Gastrocnemius medialis (tissue), 4 donors: Measurements from ENCODE around the gene HUWE1. TPM values are rescaled to one million over a fixed set of nuclear protein-coding genes. Genes with fewer than 3 reads are reported as not detected.
"Not testable (repeated sequence)": the region's sequence is repeated elsewhere in the genome, so short reads cannot be mapped to it uniquely, and the experiment has no call there.

Source experiments
- ATAC-seq, 2 donors: fragments of 150-250 bp; one replicate each; pipeline ENCODE4 v1.9.1; 2016
- DNase-seq, 2 donors: peaks; one replicate each; pipeline ENCODE4 v3.0.0-alpha.2; 2019
- H3K27ac ChIP-seq, 4 donors: fragments of 200-600 bp; sonication (generic); 1 replicate in 1 of 4; 2 replicates in 3 of 4; pipeline ENCODE4 v1.5.1; 2016 to 2018; ENCODE audit warnings: mild to moderate bottlenecking in 2 of 4, moderate library complexity in 1 of 4
- H3K27me3 ChIP-seq, 3 donors: fragments of 200-600 bp; sonication (generic) in 2 of 3; 1 replicate in 1 of 3; 2 replicates in 2 of 3; pipeline versions ENCODE4 v1.5.1 to v1.6.0; 2016 to 2019; ENCODE audit warnings: mild to moderate bottlenecking in 1 of 3, moderate library complexity in 1 of 3
- H3K36me3 ChIP-seq, 2 donors: fragments of 200-600 bp; sonication (generic) in 1 of 2; one replicate each; pipeline ENCODE4 v1.5.1; 2017 to 2018
- H3K4me1 ChIP-seq, 2 donors: fragments of 200-600 bp; sonication (generic) in 1 of 2; one replicate each; pipeline ENCODE4 v1.5.1; 2016 to 2017; ENCODE audit warnings: mild to moderate bottlenecking in 2 of 2
- H3K4me3 ChIP-seq, 4 donors: fragments of 200-600 bp; sonication (generic) in 3 of 4; 1 replicate in 1 of 4; 2 replicates in 3 of 4; pipeline ENCODE4 v1.5.1; 2016 to 2019; ENCODE audit warnings: mild to moderate bottlenecking in 2 of 4
- H3K9me3 ChIP-seq, 3 donors: fragments of 200-600 bp; sonication (generic) in 2 of 3; 1 replicate in 1 of 3; 2 replicates in 2 of 3; pipeline ENCODE4 v1.5.1; 2016 to 2019
- POLR2A ChIP-seq, 2 donors: fragments of 450-650 bp; IDR thresholded peaks; one replicate each; pipeline ENCODE4 v1.6.1; 2017; ENCODE audit warnings: antibody characterized with exemption in 2 of 2, mild to moderate bottlenecking in 2 of 2, moderate library complexity in 2 of 2
- in situ Hi-C, 4 donors: fragments of 200-750 bp; cut with MboI; loops; one replicate each; pipeline versions ENCODE4 v1.15.0 to v1.8.0; 2017; ENCODE audit warnings: low sequenced_read_pairs in 4 of 4
- intact Hi-C: fragments of 100-400 bp; cut with DNase I; formaldehyde crosslinking; loops from one replicate; pipeline ENCODE4 v1.15.1; 2023; ENCODE audit warnings: low total_unique reads
- total RNA-seq, 4 donors: library from RNA; depleted of rRNA; stranded (reverse); fragments of >200 nt; gene quantifications; one replicate each; pipeline versions ENCODE4 v1.1.0 to v1.2.3, GENCODE V29; 2016
- TF ChIP-seq, protein P1 (sequence below), 5 experiments: fragments of 450-650 bp in 3 of 5; fragments of 200-600 bp in 2 of 5; sonication (generic) in 2 of 5; IDR thresholded peaks in 4 of 5; conservative IDR thresholded peaks in 1 of 5; 1 replicate in 4 of 5; 2 replicates in 1 of 5; pipeline ENCODE4 v1.5.1; 2016 to 2019; ENCODE audit warnings: antibody characterized with exemption in 5 of 5, mild to moderate bottlenecking in 3 of 5, moderate library complexity in 3 of 5

The HUWE1 gene
- total RNA-seq, 4 donors from 2014 or later = 99.7 to 173 (median 142) TPM

DNA sequence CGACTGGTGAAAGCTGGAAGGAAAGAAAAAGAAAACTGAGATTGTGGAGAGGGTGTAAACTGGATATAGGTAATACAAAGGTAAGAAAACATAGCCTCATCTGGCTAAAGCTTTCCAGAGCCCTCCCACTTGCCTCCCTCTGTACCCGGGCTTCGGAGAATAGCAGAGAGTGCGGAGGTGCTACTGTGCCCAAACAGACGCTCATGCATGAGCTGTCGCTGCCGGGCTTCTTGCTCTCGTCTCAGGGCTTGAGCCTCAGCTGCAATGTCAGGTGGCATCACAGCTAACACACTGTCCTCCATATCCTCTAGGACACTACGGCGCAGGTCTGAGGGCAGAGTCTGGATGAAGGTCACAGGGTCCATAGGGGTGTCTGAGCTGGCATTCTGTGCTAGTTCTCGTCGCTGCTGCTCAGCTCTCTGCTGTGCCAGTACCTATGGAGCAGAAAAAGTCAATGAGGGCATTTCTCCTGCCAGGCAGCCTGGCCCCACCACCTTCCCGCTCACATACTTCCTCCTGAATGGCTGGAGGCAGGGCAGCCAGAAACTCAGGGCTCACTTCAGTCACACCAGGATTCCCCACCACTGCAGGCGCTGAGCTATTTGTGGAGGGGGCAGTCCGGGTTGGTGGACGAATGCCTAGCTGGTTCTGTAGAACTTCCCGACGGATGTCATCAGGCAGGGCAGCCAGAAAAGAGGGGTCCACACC, 135.6 kb downstream of the HUWE1 start:
- Histone ChIP-seq H3K27me3 (no peaks in the 10 kb centered on the region), H3K4me1 (no peaks in the 10 kb centered on the region), H3K4me3 (no peak overlapping the region), H3K36me3 (peaks cover 0 to 80% of the 10 kb centered on the region in 2 donors), H3K9me3 (no peaks in the 10 kb centered on the region), H3K27ac (no peak overlapping the region)
- TF ChIP-seq, protein P1, sequence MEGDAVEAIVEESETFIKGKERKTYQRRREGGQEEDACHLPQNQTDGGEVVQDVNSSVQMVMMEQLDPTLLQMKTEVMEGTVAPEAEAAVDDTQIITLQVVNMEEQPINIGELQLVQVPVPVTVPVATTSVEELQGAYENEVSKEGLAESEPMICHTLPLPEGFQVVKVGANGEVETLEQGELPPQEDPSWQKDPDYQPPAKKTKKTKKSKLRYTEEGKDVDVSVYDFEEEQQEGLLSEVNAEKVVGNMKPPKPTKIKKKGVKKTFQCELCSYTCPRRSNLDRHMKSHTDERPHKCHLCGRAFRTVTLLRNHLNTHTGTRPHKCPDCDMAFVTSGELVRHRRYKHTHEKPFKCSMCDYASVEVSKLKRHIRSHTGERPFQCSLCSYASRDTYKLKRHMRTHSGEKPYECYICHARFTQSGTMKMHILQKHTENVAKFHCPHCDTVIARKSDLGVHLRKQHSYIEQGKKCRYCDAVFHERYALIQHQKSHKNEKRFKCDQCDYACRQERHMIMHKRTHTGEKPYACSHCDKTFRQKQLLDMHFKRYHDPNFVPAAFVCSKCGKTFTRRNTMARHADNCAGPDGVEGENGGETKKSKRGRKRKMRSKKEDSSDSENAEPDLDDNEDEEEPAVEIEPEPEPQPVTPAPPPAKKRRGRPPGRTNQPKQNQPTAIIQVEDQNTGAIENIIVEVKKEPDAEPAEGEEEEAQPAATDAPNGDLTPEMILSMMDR (IDR thresholded peaks at IDR 0.05 in 4 of 5, conservative IDR thresholded peaks at IDR 0.05 in 1 of 5) = no peak
- TF ChIP-seq POLR2A (IDR thresholded peaks at IDR 0.05) = no peak
- DNase-seq (no peak), ATAC-seq (no peak)
- intact Hi-C loops = loop anchor here (10.0 kb wide), 1 partner anchor 54 kb away; no protein-coding TSS in a partner anchor
- in situ Hi-C loops = loop anchor here in 1 of 4 donors (10.0 kb wide), 1 partner anchor 74 kb away; no protein-coding TSS in a partner anchor

DNA sequence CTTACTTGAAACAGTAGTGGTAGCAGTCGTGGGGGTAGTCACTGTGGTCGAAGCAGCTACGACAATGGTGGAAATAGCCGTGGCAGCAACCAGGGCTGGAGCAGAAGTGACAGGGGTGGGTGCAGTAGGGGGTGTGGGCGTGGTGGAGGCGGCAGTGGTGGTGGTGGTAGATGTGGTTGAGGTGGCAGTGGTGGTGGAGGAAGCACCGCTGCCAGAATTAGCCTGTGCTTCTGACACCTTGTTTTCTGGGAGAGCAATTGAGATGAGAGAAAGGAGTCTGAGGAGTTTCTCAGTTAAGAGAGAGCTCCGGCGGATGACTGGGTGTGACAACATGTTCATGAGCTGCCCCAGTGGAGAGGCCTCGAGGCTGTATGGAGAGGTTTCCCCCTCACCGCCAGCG, 138.9 kb downstream of the HUWE1 start:
- in situ Hi-C loops (no loop called here), intact Hi-C loops (no loop called here)
- no peak for DNase-seq
- no peak overlapping the region for H3K27ac ChIP-seq
- H3K9me3 ChIP-seq = no peaks in the 10 kb centered on the region
- no peaks in the 10 kb centered on the region for H3K4me1 ChIP-seq
- TF ChIP-seq POLR2A (IDR thresholded peaks at IDR 0.05) = no peak
- TF ChIP-seq, protein P1 (IDR thresholded peaks at IDR 0.05 in 4 of 5, conservative IDR thresholded peaks at IDR 0.05 in 1 of 5) = no peak
- H3K36me3 ChIP-seq = peaks cover 0 to 81% of the 10 kb centered on the region in 2 donors
- no peaks in the 10 kb centered on the region for H3K27me3 ChIP-seq
- no peak overlapping the region for H3K4me3 ChIP-seq
- no peak for ATAC-seq

DNA sequence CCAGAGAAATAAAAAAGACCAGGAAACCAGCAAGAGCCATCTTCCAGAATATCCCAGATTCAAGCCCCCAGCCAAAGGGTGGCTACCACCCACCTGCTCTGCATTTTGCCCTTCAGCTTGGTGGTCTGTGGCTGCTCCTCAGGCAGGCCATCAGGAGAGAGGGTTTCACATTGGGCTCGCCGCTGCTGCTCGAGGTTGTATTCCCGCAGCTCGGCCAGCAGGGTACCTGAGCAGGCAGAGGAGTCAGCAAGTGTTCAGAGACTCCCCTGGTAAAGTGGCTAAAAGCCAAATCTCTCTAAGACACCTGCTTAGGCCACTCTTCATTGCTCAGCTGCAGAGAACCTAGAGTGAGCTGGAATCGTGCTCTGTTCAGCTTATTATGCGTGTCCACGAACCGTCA, 141.6 kb downstream of the HUWE1 start:
- TF ChIP-seq POLR2A (IDR thresholded peaks at IDR 0.05) = no peak
- TF ChIP-seq, protein P1 (IDR thresholded peaks at IDR 0.05 in 4 of 5, conservative IDR thresholded peaks at IDR 0.05 in 1 of 5) = no peak
- no peak for ATAC-seq
- H3K9me3 ChIP-seq = no peaks in the 10 kb centered on the region

DNA sequence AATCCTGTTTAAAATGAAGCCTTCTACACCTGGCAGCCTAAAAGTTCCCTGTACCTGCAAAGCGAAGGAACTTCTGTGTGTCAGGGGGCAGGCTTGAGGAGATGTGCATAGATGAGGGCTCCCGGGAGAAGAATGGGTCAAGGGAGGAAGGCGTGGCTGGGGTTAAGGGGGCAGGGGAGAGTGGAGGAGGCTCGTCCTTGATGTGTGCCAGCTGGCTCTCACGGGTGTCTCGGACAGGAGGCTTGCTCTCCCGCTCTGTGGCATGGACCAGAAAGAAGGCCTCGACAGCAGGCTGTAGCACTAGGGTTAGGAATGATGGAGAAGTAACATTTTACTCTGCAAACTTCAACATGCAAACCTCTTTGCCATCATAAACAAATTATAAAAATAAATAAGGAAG, 147.7 kb downstream of the HUWE1 start:
- no peaks in the 10 kb centered on the region for H3K9me3 ChIP-seq
- H3K36me3 ChIP-seq = peaks cover 0 to 81% of the 10 kb centered on the region in 2 donors
- H3K4me1 ChIP-seq = no peaks in the 10 kb centered on the region
- in situ Hi-C loops = no loop called here
- intact Hi-C loops = no loop called here
- DNase-seq (no peak), ATAC-seq (no peak)
- no peak overlapping the region for H3K27ac ChIP-seq
- no peak for TF ChIP-seq POLR2A (IDR thresholded peaks at IDR 0.05)
- TF ChIP-seq, protein P1 (IDR thresholded peaks at IDR 0.05 in 4 of 5, conservative IDR thresholded peaks at IDR 0.05 in 1 of 5) = no peak
- H3K4me3 ChIP-seq = no peak overlapping the region
- H3K27me3 ChIP-seq = no peaks in the 10 kb centered on the region

More for the DNA sequence above, 141.6 kb downstream of the HUWE1 start:
- Histone ChIP-seq H3K4me1 (no peaks in the 10 kb centered on the region), H3K4me3 (no peak overlapping the region), H3K27me3 (no peaks in the 10 kb centered on the region), H3K36me3 (peaks cover 0 to 75% of the 10 kb centered on the region in 2 donors), H3K27ac (no peak overlapping the region)
- DNase-seq = no peak
- in situ Hi-C loops (no loop called here), intact Hi-C loops (no loop called here)

DNA sequence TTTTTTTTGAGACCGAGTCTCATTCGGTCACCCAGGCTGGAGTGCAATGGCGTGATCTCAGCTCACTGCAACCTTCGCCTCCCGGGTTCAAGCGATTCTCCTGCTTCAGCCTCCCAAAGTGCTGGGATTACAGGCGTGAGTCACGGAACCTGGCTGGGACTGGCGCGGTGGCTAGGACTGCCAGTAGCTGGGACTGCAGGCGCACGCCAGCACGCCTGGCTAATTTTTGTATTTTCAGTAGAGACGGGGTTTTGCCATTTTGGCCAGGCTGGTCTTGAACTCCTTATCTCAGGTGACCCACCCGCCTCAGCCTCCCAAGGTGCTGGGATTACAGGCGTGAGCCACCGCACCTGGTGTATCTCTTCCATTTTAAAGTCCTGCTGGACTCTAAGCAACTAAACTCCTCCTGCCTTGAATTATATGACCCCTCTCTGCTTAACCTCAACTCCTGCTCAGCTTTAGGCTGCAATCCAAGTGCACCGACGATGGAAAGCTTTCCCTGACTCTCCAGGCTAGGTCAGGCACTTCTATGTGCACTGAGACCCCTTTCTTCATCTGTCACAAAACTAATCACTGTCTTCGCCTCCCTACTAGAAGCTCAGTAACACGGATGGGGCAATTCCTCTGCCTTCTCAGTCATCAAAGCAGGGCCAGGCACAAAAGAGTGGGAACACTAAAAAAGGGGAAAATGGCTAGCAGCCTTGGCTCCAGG, 155.1 kb downstream of the HUWE1 start:
- H3K27me3 ChIP-seq, H3K4me1 ChIP-seq, ATAC-seq, DNase-seq, H3K4me3 ChIP-seq, H3K27ac ChIP-seq, in situ Hi-C loops, intact Hi-C loops, H3K9me3 ChIP-seq: not testable (repeated sequence)
- H3K36me3 ChIP-seq = peaks cover 0 to 41% of the 10 kb centered on the region in 2 donors
